NCI-H82 (cell line): ENCODE data around the gene SIGLEC11.
A peak's percentile ranks its signal among the peaks of the same experiment; 100 is the strongest.
"Not testable (repeated sequence)": the region's sequence is repeated elsewhere in the genome, so short reads cannot be mapped to it uniquely, and the experiment has no call there.

Experiments
- DNase-seq: peaks from one replicate; lab custom pipeline; 2025; lab: John Stamatoyannopoulos, UW

The SIGLEC11 gene

GRCh38 chr19:49926515-49926914 is 34.5 kb downstream of the SIGLEC11 start:
- DNase-seq, result peak; percentile 52

- DNase-seq, result no peak
Measured at GRCh38 chr19:49925486-49925885, 35.5 kb downstream of the SIGLEC11 start.

GRCh38 chr19:49924881-49925210 is 36.1 kb downstream of the SIGLEC11 start:
- not testable (repeated sequence) for DNase-seq

GRCh38 chr19:49924004-49924880 is 36.7 kb downstream of the SIGLEC11 start:
- DNase-seq, result no peak

GRCh38 chr19:49923055-49924003 is 37.6 kb downstream of the SIGLEC11 start:
- DNase-seq, result no peak

- DNase-seq, result no peak
Measured at GRCh38 chr19:49921871-49922795, 38.8 kb downstream of the SIGLEC11 start.

GRCh38 chr19:49920624-49921363 is 40.2 kb downstream of the SIGLEC11 start:
- no peak for DNase-seq

- no peak for DNase-seq
Measured at GRCh38 chr19:49918089-49918488, 42.9 kb downstream of the SIGLEC11 start.

GRCh38 chr19:49916839-49917733 is 43.9 kb downstream of the SIGLEC11 start:
- DNase-seq, result no peak

- no peak for DNase-seq
Measured at GRCh38 chr19:49915271-49915670, 45.7 kb downstream of the SIGLEC11 start.

GRCh38 chr19:49913720-49914119 is 47.3 kb downstream of the SIGLEC11 start:
- DNase-seq, result no peak

- no peak for DNase-seq
Measured at GRCh38 chr19:49912965-49913685, 47.8 kb downstream of the SIGLEC11 start.

- no peak for DNase-seq
Measured at GRCh38 chr19:49911381-49912145, 49.4 kb downstream of the SIGLEC11 start.

GRCh38 chr19:49910179-49910578 is 50.8 kb downstream of the SIGLEC11 start:
- DNase-seq, result no peak

- DNase-seq, result no peak
Measured at GRCh38 chr19:49908480-49909420, 52.2 kb downstream of the SIGLEC11 start.

GRCh38 chr19:49907745-49908446 is 53.1 kb downstream of the SIGLEC11 start:
- DNase-seq, result no peak
